WTC11 (cell line): ENCODE data around the gene PCDHA12. TPM values are rescaled to one million over a fixed set of nuclear protein-coding genes. Genes with fewer than 3 reads are reported as not detected.
A peak's percentile ranks its signal among the peaks of the same experiment; 100 is the strongest.

Experiments used
- ATAC-seq: fragments of 200-7000 bp; cut with Tn5 transposase; 2 replicates; pipeline ENCODE4 v1.10.0; 2021; ENCODE audit warnings: mild to moderate bottlenecking, moderate library complexity
- CTCF ChIA-PET: fragments of 300-600 bp; sonication (Branson Sonifier 250); formaldehyde crosslinking; loops from one replicate; lab custom pipeline; 2021; ENCODE audit warnings: antibody characterized with exemption; lab: Charles Lee
- POLR2A ChIA-PET: fragments of 350-600 bp; sonication (Branson Sonifier 250); formaldehyde crosslinking; loops from one replicate; lab custom pipeline; 2021; ENCODE audit warnings: antibody characterized with exemption; lab: Charles Lee
- DNase-seq: peaks from one replicate; pipeline ENCODE4 v3.0.0; 2021; ENCODE audit warnings: low spot score
- H3K27ac Mint-ChIP-seq: 2 replicates; pipeline ENCODE4 v1.8.0; 2021; ENCODE audit warnings: mixed read lengths
- H3K27me3 Mint-ChIP-seq: 2 replicates; pipeline ENCODE4 v1.8.0; 2021; ENCODE audit warnings: low read depth, mild to moderate bottlenecking, moderate library complexity, mixed read lengths
- H3K36me3 Mint-ChIP-seq: 2 replicates; pipeline ENCODE4 v1.8.0; 2021; ENCODE audit warnings: mixed read lengths
- H3K4me1 Mint-ChIP-seq: 2 replicates; pipeline ENCODE4 v1.8.0; 2022; ENCODE audit warnings: mixed read lengths
- H3K4me3 Mint-ChIP-seq: 2 replicates; pipeline ENCODE4 v1.8.0; 2021; ENCODE audit warnings: mild to moderate bottlenecking, moderate library complexity, mixed read lengths
- H3K9me3 Mint-ChIP-seq: 2 replicates; pipeline ENCODE4 v1.8.0; 2021; ENCODE audit warnings: mixed read lengths
- AR ChIP-seq: fragments of 250-450 bp; sonication (Bioruptor Pico); IDR thresholded peaks from 2 replicates; pipeline ENCODE4 v1.9.0; 2021; ENCODE audit warnings: mild to moderate bottlenecking
- CBFB ChIP-seq: sonication (generic); formaldehyde crosslinking; IDR thresholded peaks from 2 replicates; pipeline ENCODE4 v1.8.1; 2022; ENCODE audit warnings: mild to moderate bottlenecking, low read depth, missing genetic modification reagents
- CTCF ChIP-seq: fragments of 200-600 bp; IDR thresholded peaks from 2 replicates; pipeline ENCODE4 v1.8.0; 2022; ENCODE audit warnings: antibody characterized with exemption
- EMX1 ChIP-seq: fragments of 250-450 bp; sonication (Bioruptor Pico); IDR thresholded peaks from 2 replicates; pipeline ENCODE4 v1.8.0; 2021; ENCODE audit warnings: mild to moderate bottlenecking
- HMGA2 ChIP-seq: fragments of 250-450 bp; sonication (Bioruptor Pico); IDR thresholded peaks from 2 replicates; pipeline ENCODE4 v1.4.0; 2021; ENCODE audit warnings: mild to moderate bottlenecking, moderate library complexity
- JAZF1 ChIP-seq: fragments of 250-450 bp; sonication (Bioruptor Pico); IDR thresholded peaks from 2 replicates; pipeline ENCODE4 v1.9.0; 2021; ENCODE audit warnings: moderate library complexity, mild to moderate bottlenecking, inconsistent platforms
- NR2C2 ChIP-seq: sonication (generic); formaldehyde crosslinking; IDR thresholded peaks from 2 replicates; pipeline ENCODE4 v1.8.0; 2022; ENCODE audit warnings: mild to moderate bottlenecking, missing genetic modification reagents
- NR3C1 ChIP-seq: sonication (generic); formaldehyde crosslinking; conservative IDR thresholded peaks from 2 replicates; pipeline ENCODE4 v1.8.1; 2023; ENCODE audit warnings: low read depth, mild to moderate bottlenecking, missing genetic modification reagents
- RORB ChIP-seq: fragments of 250-450 bp; sonication (Bioruptor Pico); IDR thresholded peaks from 2 replicates; pipeline ENCODE4 v1.9.0; 2021; ENCODE audit warnings: mild to moderate bottlenecking
- USF1 ChIP-seq: sonication (generic); formaldehyde crosslinking; IDR thresholded peaks from 2 replicates; pipeline ENCODE4 v1.8.0; 2022; ENCODE audit warnings: mild to moderate bottlenecking, missing genetic modification reagents
- ZBTB21 ChIP-seq: sonication (generic); formaldehyde crosslinking; IDR thresholded peaks from 2 replicates; pipeline ENCODE4 v1.8.1; 2023; ENCODE audit warnings: mild to moderate bottlenecking, missing genetic modification reagents, borderline replicate concordance
- ZNF317 ChIP-seq: sonication (generic); formaldehyde crosslinking; IDR thresholded peaks from 2 replicates; pipeline ENCODE4 v1.8.1; 2023; ENCODE audit warnings: low read depth, mild to moderate bottlenecking, moderate library complexity, missing genetic modification reagents, borderline replicate concordance
- ZNF416 ChIP-seq: fragments of 250-450 bp; sonication (Bioruptor Pico); IDR thresholded peaks from 2 replicates; pipeline ENCODE4 v1.9.0; 2021; ENCODE audit warnings: mild to moderate bottlenecking, inconsistent platforms
- ZSCAN18 ChIP-seq: fragments of 250-450 bp; sonication (Bioruptor Pico); IDR thresholded peaks from 2 replicates; pipeline ENCODE4 v2.1.2; 2022; ENCODE audit warnings: mild to moderate bottlenecking, moderate library complexity
- total RNA-seq: library from RNA; stranded (reverse); gene quantifications from 3 replicates; pipeline ENCODE4 v1.2.3, GENCODE V29; 2021
- TF ChIP-seq, protein P1 (sequence below): sonication (generic); formaldehyde crosslinking; IDR thresholded peaks from 2 replicates; pipeline ENCODE4 v1.8.1; 2022; ENCODE audit warnings: mild to moderate bottlenecking, moderate library complexity, missing genetic modification reagents
- TF ChIP-seq, protein P2 (sequence below): sonication (generic); formaldehyde crosslinking; IDR thresholded peaks from 2 replicates; pipeline ENCODE4 v1.8.0; 2022; ENCODE audit warnings: mild to moderate bottlenecking, missing genetic modification reagents
- TF ChIP-seq, protein P3 (sequence below): sonication (generic); formaldehyde crosslinking; IDR thresholded peaks from 2 replicates; pipeline ENCODE4 v1.8.1; 2023; ENCODE audit warnings: mild to moderate bottlenecking, missing genetic modification reagents
- TF ChIP-seq, protein P4 (sequence below): fragments of 250-450 bp; sonication (Bioruptor Pico); IDR thresholded peaks from 2 replicates; pipeline ENCODE4 v1.8.0; 2021; ENCODE audit warnings: mild to moderate bottlenecking

Gene PCDHA12
- total RNA-seq, 1 experiment from 2014 or later = 9.6 TPM

DNA sequence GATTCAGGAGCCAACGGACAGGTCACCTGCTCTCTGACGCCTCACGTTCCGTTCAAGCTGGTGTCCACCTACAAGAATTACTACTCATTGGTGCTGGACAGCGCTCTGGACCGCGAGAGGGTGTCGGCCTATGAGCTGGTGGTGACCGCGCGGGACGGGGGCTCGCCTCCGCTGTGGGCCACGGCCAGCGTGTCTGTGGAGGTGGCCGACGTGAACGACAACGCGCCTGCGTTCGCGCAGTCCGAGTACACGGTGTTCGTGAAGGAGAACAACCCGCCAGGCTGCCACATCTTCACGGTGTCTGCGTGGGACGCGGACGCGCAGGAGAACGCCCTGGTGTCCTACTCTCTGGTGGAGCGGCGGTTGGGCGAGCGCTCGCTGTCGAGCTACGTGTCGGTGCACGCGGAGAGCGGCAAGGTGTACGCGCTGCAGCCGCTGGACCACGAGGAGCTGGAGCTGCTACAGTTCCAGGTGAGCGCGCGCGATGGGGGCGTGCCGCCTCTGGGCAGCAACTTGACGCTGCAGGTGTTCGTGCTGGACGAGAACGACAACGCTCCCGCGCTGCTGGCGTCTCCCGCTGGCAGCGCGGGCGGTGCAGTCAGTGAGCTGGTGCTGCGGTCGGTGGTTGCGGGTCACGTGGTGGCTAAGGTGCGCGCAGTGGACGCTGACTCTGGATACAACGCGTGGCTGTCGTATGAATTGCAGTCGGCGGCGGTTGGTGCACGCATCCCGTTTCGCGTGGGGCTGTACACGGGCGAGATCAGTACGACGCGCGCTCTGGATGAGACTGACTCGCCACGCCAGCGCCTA, 17.7 kb upstream of the PCDHA12 start (continued):
- TF ChIP-seq AR (CRISPR knock-in tag) (no peak), ZBTB21 (CRISPR knock-in tag) (no peak), ZNF317 (CRISPR knock-in tag) (no peak), ZSCAN18 (CRISPR knock-in tag) (no peak), HMGA2 (CRISPR knock-in tag) (no peak), RORB (CRISPR knock-in tag) (no peak), CBFB (CRISPR knock-in tag) (no peak)
- TF ChIP-seq, protein P1, sequence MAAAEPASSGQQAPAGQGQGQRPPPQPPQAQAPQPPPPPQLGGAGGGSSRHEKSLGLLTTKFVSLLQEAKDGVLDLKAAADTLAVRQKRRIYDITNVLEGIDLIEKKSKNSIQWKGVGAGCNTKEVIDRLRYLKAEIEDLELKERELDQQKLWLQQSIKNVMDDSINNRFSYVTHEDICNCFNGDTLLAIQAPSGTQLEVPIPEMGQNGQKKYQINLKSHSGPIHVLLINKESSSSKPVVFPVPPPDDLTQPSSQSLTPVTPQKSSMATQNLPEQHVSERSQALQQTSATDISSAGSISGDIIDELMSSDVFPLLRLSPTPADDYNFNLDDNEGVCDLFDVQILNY (CRISPR knock-in tag) = no peak
- TF ChIP-seq, protein P2, sequence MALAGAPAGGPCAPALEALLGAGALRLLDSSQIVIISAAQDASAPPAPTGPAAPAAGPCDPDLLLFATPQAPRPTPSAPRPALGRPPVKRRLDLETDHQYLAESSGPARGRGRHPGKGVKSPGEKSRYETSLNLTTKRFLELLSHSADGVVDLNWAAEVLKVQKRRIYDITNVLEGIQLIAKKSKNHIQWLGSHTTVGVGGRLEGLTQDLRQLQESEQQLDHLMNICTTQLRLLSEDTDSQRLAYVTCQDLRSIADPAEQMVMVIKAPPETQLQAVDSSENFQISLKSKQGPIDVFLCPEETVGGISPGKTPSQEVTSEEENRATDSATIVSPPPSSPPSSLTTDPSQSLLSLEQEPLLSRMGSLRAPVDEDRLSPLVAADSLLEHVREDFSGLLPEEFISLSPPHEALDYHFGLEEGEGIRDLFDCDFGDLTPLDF (CRISPR knock-in tag) = no peak

GRCh38 chr5:140857987-140858240, 17.2 kb upstream of the PCDHA12 start:
- Mint-ChIP-seq H3K4me3 (peak overlapping the region; percentile 30), H3K9me3 (peaks cover 28% of the 10 kb centered on the region), H3K27ac (no peak overlapping the region), H3K27me3 (no peaks in the 10 kb centered on the region), H3K4me1 (peaks cover 23% of the 10 kb centered on the region), H3K36me3 (peaks cover 42% of the 10 kb centered on the region)
- CTCF ChIA-PET = interaction anchor here (0.7 to 4.0 kb wide), 7 partner anchors 11 to 182 kb away, joined by 3 to 61 read pairs (median 5); partner anchors contain the start of genes PCDHA1, PCDHA11 and PCDHA8
- DNase-seq = no peak
- ATAC-seq = no peak
- TF ChIP-seq, protein P3, sequence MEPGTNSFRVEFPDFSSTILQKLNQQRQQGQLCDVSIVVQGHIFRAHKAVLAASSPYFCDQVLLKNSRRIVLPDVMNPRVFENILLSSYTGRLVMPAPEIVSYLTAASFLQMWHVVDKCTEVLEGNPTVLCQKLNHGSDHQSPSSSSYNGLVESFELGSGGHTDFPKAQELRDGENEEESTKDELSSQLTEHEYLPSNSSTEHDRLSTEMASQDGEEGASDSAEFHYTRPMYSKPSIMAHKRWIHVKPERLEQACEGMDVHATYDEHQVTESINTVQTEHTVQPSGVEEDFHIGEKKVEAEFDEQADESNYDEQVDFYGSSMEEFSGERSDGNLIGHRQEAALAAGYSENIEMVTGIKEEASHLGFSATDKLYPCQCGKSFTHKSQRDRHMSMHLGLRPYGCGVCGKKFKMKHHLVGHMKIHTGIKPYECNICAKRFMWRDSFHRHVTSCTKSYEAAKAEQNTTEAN = no peak
- TF ChIP-seq JAZF1 (CRISPR knock-in tag) (no peak), USF1 (CRISPR knock-in tag) (no peak), ZNF416 (CRISPR knock-in tag) (no peak), CTCF (no peak), EMX1 (CRISPR knock-in tag) (no peak), NR3C1 (no peak), NR2C2 (CRISPR knock-in tag) (no peak)
- TF ChIP-seq, protein P2 (CRISPR knock-in tag) = no peak
- TF ChIP-seq, protein P4, sequence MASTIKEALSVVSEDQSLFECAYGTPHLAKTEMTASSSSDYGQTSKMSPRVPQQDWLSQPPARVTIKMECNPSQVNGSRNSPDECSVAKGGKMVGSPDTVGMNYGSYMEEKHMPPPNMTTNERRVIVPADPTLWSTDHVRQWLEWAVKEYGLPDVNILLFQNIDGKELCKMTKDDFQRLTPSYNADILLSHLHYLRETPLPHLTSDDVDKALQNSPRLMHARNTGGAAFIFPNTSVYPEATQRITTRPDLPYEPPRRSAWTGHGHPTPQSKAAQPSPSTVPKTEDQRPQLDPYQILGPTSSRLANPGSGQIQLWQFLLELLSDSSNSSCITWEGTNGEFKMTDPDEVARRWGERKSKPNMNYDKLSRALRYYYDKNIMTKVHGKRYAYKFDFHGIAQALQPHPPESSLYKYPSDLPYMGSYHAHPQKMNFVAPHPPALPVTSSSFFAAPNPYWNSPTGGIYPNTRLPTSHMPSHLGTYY (CRISPR knock-in tag) = no peak
- POLR2A ChIA-PET = no interaction called here
